ENCODE measurements around the gene LY6G5B.
A peak's percentile ranks its signal among the peaks of the same experiment; 100 is the strongest.

The LY6G5B gene

GRCh38 chr6:31651602-31652191, 18.1 kb upstream of the LY6G5B start:
- TF ChIP-seq CTCF (conservative IDR thresholded peaks at IDR 0.05; ENCODE audit: low read length) = no peak
- peak; percentile 81 for DNase-seq (ENCODE audit: low read depth)
- peak overlapping the region; percentile 96 for H3K4me3 ChIP-seq (ENCODE audit: low read length)

GRCh38 chr6:31652925-31653724, 16.7 kb upstream of the LY6G5B start:
- H3K4me3 ChIP-seq (ENCODE audit: low read length) = peak overlapping the region; percentile 96
- no peak for DNase-seq (ENCODE audit: low read depth)
- TF ChIP-seq CTCF (conservative IDR thresholded peaks at IDR 0.05; ENCODE audit: low read length) = peak; percentile 26

- DNase-seq (ENCODE audit: low read depth) = no peak
- no peak for TF ChIP-seq CTCF (conservative IDR thresholded peaks at IDR 0.05; ENCODE audit: low read length)
- H3K4me3 ChIP-seq (ENCODE audit: low read length) = no peak overlapping the region
Measured at GRCh38 chr6:31654574-31655348, 15.0 kb upstream of the LY6G5B start.

GRCh38 chr6:31655349-31656237, 14.2 kb upstream of the LY6G5B start, which contains the start of gene APOM:
APOM (plus strand) TSS chr6:31655894; CDS start chr6:31655967, 73 bp downstream.
- TF ChIP-seq CTCF (conservative IDR thresholded peaks at IDR 0.05; ENCODE audit: low read length) = no peak
- H3K4me3 ChIP-seq (ENCODE audit: low read length) = no peak within 1 kb of the TSS
- no peak for DNase-seq (ENCODE audit: low read depth)

- H3K4me3 ChIP-seq (ENCODE audit: low read length) = no peak overlapping the region
- no peak for TF ChIP-seq CTCF (conservative IDR thresholded peaks at IDR 0.05; ENCODE audit: low read length)
- DNase-seq (ENCODE audit: low read depth) = no peak
Measured at GRCh38 chr6:31657406-31658157, 12.2 kb upstream of the LY6G5B start.

GRCh38 chr6:31658158-31658688, 11.6 kb upstream of the LY6G5B start:
- H3K4me3 ChIP-seq (ENCODE audit: low read length) = no peak overlapping the region
- TF ChIP-seq CTCF (conservative IDR thresholded peaks at IDR 0.05; ENCODE audit: low read length) = no peak
- no peak for DNase-seq (ENCODE audit: low read depth)

Measured in AG10803 (cell line).